K562 treated with DMSO at 1 percent for 24 hours (cell line): ENCODE measurements around the gene POLR1G. TPM values are rescaled to one million over a fixed set of nuclear protein-coding genes. Genes with fewer than 3 reads are reported as not detected.

Experiments used
- total RNA-seq: library from RNA; unstranded; fragments of 300-600 nt; gene quantifications from 2 replicates; pipeline ENCODE4 v1.2.3, GENCODE V29; 2022; ENCODE audit warnings: low read depth; ENCODE audit not compliant: insufficient read depth

The POLR1G gene, protein sequence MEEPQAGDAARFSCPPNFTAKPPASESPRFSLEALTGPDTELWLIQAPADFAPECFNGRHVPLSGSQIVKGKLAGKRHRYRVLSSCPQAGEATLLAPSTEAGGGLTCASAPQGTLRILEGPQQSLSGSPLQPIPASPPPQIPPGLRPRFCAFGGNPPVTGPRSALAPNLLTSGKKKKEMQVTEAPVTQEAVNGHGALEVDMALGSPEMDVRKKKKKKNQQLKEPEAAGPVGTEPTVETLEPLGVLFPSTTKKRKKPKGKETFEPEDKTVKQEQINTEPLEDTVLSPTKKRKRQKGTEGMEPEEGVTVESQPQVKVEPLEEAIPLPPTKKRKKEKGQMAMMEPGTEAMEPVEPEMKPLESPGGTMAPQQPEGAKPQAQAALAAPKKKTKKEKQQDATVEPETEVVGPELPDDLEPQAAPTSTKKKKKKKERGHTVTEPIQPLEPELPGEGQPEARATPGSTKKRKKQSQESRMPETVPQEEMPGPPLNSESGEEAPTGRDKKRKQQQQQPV
- 3.0 and 4.9 TPM in 2 replicates for total RNA-seq

DNA sequence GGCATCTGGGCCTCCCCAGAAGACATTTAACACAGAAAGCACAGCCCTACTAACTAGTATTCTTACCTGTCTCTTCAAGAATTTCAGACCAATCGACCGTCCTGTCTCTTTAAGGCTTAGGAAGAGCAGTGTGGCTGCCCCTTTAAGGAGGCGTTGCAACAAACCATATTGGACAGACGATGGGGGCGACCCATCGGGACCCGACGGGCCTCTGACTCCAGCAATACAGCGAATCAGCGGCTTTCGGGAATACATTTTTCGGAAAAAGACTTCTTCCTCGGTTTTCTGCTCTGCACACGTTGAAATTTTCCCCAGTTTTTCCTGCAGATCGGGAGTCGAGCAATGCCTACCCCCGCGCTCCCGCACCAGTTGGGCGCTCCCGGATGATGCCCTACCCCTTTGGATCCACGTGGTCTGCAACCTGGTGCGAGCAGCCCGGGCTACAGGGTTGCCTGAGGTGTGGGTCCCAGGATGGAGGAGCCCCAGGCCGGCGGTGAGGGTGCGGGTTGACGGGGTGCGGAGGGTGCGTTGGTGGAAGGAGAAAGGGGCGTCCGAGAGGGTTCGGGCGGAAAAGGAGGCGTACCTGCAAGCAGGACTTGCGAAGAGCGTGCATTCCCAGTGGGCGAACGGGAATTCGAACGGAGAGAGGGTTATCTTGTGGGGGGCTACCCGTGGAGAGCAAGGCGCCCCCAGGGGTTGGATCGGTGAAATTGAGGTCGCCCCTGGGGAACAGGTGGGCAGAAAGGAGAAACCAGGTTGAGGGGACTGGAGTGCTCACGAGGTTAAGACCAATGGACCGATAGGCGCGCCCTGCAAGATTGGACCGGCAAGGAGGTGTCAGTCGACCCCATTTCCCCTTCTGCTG lies at the start of gene POLR1G:
TSS of gene POLR1G (plus strand) at position 419 of the 865 bp plus-strand sequence. CDS start at position 472, 53 bp downstream.

DNA sequence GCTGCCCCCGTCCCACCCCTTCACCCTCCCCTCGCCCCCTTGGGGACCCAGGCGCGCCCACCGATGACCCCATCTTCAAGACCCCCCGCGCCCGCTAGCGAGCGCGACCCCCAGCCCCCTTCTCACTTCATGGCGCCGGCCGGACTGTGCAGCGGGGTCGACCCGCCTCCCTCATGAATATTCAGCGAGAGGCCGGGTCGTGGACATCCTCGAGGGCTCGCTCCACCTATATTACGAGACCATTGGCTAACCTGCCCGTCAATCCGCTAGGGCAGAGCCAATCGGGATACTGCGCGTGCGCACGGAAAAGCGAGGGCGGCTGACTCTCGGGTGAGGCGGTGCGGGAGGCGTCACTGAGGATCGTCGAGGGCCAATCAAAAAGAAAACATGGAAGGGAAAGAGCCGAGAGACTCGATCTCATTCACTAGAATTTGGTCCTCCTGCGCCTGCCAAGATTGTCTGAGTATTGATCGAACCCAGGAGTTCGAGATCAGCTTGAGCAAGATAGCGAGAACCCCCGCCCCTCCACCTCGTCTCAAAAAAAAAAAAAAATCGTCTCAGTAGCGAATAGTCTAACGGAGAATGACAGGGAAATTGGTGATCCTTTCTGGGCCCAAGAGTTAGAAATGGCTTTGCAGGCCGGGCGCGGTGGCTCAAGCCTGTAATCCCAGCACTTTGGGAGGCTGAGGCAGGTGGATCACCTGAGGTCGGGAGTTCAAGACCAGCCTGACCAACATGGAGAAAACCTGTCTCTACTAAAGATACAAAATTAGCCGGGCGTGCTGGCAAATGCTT lies 35.8 kb upstream of the POLR1G start, which contains the start of gene ERCC2:
TSS of gene ERCC2 (minus strand) at position 164 of the 795 bp plus-strand sequence. CDS start at position 131, 33 bp downstream.

DNA sequence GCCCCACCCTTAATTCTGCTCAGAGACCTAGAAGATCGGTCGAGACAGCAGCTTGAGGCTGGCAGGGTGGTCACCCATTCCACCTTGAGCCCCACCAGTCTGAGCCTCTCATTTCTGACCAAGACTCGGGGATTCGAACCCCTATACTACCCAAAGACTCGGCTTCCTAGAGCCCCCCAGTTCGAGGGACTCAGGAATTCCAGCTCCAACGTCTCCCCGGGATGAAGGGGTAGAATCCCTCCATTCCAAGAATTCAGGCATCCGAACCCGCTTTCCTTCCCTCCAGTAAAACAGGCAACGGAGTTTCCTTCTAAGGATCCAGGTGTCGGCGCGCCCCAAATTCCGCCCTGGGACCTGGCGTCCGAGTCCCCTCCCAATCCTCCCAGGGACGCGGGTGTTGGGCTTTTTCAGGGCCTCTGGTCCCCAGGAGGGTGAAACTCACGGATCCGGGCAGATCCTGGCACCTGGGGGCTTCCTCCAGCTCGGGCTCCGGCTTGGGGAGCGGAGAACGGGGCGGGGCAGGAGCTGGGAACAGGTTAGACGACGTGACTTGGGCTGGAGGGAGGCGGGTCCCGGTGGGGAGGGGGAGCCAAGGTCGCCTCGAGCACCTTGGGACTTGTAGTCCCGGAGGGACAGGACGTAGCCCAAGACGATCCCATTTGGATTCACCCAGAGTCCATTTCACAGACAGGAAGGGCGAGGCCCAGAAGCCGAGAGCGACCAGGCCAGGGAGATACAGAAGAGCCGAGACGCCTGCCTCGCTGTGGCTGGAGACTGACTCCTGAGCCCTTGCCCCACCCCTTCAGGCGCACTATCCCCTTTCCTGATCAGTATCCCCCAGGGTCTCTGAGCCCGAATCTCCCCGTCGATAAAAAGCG lies 1.6 kb upstream of the POLR1G start, which contains the start of gene PPP1R13L:
TSS of gene PPP1R13L (minus strand) at position 513 of the 878 bp plus-strand sequence. CDS start 6,751 bp downstream, outside the sequence.

DNA sequence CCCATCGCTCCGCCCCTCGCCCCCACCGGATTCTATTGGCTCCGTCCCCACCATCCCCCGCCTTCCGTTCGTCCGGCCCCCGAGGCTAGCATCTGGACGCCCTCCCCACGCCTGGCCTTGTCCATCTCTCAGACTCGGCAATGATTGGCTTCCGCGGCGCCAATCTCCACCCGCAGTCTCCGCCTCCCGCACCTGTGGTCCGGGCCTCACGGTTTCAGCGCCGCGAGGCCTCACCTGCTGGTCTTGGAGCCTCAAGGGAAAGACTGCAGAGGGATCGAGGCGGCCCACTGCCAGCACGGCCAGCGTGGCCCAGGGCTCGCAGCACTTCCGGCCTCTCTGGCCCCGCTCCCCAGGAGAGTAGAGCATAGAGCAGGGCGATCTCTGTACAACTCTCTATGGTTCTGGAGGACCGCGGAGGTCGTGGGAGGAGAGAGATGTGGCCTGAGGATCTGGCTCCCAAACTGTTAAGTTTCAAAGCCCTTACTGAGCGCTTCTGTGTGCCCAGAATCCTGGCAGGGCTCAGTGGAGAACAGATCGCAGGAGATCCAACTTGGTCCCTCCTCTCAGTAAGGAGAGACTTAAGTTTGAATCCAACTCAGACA lies 17.2 kb downstream of the POLR1G start, which contains the start of gene ERCC1:
TSS of gene ERCC1 (minus strand) at position 329 of the 602 bp plus-strand sequence. CDS start 543 bp downstream, outside the sequence.

Other genes with a start within 250 kb of the POLR1G start
- 0.63 TPM in 1 of 2 replicates, not detected in the other for gene NKPD1, start 245.7 kb upstream of the POLR1G start, total RNA-seq
- gene TRAPPC6A, start 228.4 kb upstream of the POLR1G start, total RNA-seq: 106 and 116 TPM in 2 replicates
- gene BLOC1S3, start 227.9 kb upstream of the POLR1G start, total RNA-seq: 30.7 and 40.1 TPM in 2 replicates
- gene EXOC3L2, start 161.2 kb upstream of the POLR1G start, total RNA-seq: 25.2 and 29.4 TPM in 2 replicates
- gene MARK4, start 155.4 kb upstream of the POLR1G start, total RNA-seq: 31.3 and 33.5 TPM in 2 replicates
- gene CKM, start 83.8 kb upstream of the POLR1G start, total RNA-seq: 0.16 and 0.41 TPM in 2 replicates
- 7.7 and 9.3 TPM in 2 replicates for gene KLC3, start 65.9 kb upstream of the POLR1G start, total RNA-seq
- 50.8 and 56.5 TPM in 2 replicates for gene ERCC2, start 36.1 kb upstream of the POLR1G start, total RNA-seq
- gene PPP1R13L, start 1.6 kb upstream of the POLR1G start, total RNA-seq: 26.1 and 29.9 TPM in 2 replicates
- 73.8 and 79.3 TPM in 2 replicates for gene ERCC1, start 17.3 kb downstream of the POLR1G start, total RNA-seq
- 1.3 and 1.4 TPM in 2 replicates for gene FOSB, start 61.4 kb downstream of the POLR1G start, total RNA-seq
- gene RTN2, start 90.4 kb downstream of the POLR1G start, total RNA-seq: 99.4 and 105 TPM in 2 replicates
- gene PPM1N, start 91.8 kb downstream of the POLR1G start, total RNA-seq: 12.0 and 14.6 TPM in 2 replicates
- gene VASP, start 100.8 kb downstream of the POLR1G start, total RNA-seq: 152 and 158 TPM in 2 replicates
- 13.6 and 13.7 TPM in 2 replicates for gene OPA3, start 178.2 kb downstream of the POLR1G start, total RNA-seq
- gene GPR4, start 195.6 kb downstream of the POLR1G start, total RNA-seq: 0.08 TPM in 1 of 2 replicates, not detected in the other
- 68.5 and 79.4 TPM in 2 replicates for gene EML2, start 232.8 kb downstream of the POLR1G start, total RNA-seq